Stimulated activated naive CD8-positive, alpha-beta T cell treated with anti-CD3 and anti-CD28 coated beads, Interleukin-15, Interleukin-2, amounts not matched to agents 100 U/mL and 50 U/mL, for 24 hours (primary cell): ENCODE measurements around the gene SMIM31.

Experiments used
- ATAC-seq: fragments of 150-1000 bp; cut with Tn5 transposase; one replicate; pipeline ENCODE4 v1.10.0; 2021
- DNase-seq: peaks from one replicate; pipeline ENCODE4 v3.0.0; 2021

SMIM31 gene

DNA sequence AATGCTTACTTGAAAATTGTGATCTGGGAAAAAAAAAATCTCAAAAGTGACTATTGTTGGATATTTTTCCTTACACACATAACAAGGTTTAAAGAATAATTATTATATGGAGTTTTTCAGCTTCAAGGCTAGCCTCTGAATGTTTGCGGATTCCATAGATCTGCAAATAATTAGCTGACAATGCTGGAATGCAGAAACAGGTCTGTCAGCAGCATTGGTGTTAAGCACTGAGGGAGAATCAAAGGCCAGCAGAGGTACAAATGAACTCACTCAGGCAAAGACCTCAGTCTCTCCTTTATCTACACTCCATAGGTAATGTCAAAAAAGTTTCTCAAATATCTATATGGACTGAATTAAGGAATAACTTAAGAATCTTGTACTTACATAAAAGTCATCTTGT lies 35.1 kb downstream of the SMIM31 start:
- no peak for DNase-seq
- no peak for ATAC-seq

DNA sequence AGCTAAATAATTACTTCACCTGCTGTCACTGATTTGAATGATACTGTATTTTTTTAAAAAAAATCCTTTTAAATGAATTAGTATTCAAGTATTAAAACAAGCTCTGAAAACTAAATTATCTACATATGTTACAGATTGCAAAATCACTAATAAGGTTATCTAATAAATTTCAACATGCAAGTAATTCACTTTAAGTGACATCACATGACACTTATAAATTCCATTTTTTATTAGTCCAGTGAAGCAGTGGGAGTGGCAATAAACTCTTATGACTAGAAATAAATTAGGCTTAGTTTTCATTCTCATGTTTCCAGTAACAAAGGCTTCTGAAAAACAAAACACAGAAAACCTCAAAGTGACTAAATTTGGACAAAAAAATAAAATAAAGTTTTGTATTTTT lies 36.3 kb downstream of the SMIM31 start:
- ATAC-seq: no peak
- DNase-seq: no peak

DNA sequence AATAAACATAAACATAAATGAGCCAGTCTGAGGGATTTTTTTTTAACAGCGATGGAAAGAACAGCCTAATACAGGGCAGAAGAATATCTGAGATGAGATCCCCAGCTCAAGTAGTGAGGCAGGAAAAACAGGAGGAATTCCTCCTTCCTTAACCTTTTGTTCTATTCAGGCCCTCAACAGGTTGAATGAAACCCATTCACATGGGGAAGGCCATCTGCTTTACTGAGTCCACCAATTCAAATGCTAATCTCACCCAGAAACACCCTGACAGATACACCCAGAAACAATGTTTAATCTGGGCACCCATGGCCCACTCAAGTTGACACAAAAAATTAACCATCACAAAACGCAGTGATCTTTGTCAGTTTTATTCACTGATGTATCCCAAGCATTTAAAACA lies 45.5 kb downstream of the SMIM31 start:
- ATAC-seq (no peak), DNase-seq (no peak)

- ATAC-seq: no peak
- DNase-seq: no peak
Measured at GRCh38 chr4:164800786-164801185, 46.9 kb downstream of the SMIM31 start.

DNA sequence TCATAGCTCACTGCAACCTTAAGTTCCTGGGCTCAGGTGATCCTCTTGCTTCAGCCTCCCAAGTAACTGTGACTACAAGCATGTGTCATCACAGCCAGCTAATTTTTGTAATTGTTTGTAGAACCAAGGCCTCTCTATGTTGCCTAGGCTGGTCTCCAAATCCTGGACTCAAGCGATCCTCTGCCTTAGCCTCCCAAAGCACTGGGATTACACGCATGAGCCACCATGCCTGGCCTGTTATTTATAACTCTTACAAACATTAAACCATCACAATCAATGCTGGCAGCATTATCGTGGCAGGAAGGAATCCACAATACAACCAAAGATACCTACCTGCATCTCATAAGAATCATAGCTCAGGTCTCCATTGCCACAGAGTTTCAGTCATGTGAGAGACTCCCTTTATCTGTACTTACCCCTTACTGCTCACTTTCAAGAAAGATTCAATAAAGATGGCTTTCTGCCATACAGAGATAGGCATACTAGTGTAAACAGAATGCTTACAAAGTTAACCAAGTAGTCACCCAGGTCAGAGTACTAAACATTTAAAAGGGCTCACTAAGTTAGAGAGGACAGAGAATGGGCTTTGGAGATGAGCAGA lies 48.5 kb downstream of the SMIM31 start:
- DNase-seq (no peak), ATAC-seq (no peak)

GRCh38 chr4:164803702-164804101 lies 49.8 kb downstream of the SMIM31 start:
- ATAC-seq: no peak
- DNase-seq: no peak

- ATAC-seq: no peak
- DNase-seq: no peak
Measured at GRCh38 chr4:164807611-164808010, 53.7 kb downstream of the SMIM31 start.

DNA sequence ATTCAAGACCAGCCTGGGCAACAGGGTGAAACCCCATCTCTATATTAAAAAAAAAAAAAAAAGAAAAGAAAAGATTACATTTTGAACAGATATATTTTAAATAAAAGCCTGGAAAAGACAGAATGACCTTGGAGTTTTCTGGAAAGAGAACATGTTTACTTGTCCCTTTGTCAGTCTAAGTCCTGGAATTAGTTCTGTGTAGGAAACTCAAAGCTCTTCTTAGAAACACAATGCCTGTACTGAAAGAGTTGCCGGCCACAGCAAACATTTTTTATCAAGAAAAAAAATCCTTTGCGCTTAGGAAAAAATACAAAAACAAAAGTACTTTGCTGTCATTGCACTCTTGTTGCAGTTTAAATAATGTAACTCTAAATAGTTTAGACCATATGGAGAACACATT lies 59.6 kb downstream of the SMIM31 start:
- ATAC-seq: no peak

GRCh38 chr4:164815711-164816110 lies 61.8 kb downstream of the SMIM31 start:
- DNase-seq (no peak), ATAC-seq (no peak)

More for the DNA sequence above, 59.6 kb downstream of the SMIM31 start:
- no peak for DNase-seq

DNA sequence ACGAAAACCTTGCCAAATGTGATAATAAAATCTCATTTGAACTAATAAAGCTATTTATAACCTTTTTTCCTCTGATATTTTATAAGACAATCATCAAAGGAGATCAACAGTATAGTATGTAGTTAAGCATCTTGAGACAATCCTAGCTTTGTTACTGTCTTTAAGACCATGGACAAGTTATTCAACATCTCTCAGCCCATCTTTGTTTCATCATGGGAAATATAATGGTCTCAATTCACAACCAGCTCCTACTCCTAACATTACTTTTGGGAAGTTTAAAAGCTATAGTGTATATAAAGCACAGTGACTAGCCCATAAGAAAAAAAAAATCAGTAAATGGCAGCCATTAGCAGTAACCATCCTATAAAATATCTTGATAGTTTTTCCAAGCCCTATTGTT lies 65.4 kb downstream of the SMIM31 start:
- ATAC-seq: no peak

GRCh38 chr4:164821711-164822110 lies 67.8 kb downstream of the SMIM31 start:
- no peak for ATAC-seq
- no peak for DNase-seq

More for the DNA sequence above, 65.4 kb downstream of the SMIM31 start:
- no peak for DNase-seq

GRCh38 chr4:164824581-164824980 lies 70.7 kb downstream of the SMIM31 start:
- no peak for ATAC-seq
- no peak for DNase-seq

GRCh38 chr4:164828955-164829354 lies 75.0 kb downstream of the SMIM31 start:
- no peak for DNase-seq

DNA sequence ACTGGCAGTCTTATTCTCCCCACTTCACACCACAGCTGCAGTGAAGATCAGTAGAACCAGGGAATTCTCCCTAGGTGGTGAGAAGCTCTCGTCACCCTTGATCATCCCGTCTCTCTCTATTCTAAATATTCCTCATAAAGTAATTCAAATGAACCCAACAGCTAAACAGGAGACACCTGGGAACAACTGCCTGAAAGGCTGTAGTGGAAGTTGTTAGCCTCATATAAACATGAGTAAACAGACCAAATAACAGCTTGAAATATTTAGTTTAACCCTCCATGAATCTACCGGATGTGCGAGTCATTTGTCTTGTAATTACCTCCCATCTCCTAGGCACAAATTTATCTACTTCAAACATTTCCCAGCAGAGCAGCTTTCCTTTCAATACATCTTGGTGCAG lies 92.6 kb downstream of the SMIM31 start:
- ATAC-seq (no peak), DNase-seq (no peak)

More at GRCh38 chr4:164828955-164829354, 75.0 kb downstream of the SMIM31 start:
- no peak for ATAC-seq

DNA sequence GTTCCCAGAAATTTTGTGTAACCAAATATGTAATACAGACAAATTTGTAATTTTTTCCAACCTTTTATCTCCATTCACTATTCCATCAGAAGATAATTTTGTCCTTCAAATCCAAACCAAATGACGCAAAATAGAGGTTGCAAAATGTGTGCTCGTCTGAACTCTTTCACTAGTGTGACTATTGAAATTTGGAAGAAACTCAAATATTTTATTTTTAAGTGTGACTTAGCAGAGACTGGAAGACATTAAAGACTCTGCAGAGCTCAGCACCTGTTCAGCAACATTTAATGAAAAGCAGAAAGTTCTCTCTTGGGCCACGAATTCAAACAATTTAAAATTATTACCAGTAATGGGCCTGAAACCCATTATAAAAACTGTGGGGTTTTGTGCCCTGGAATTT lies 93.1 kb downstream of the SMIM31 start:
- ATAC-seq: no peak
- DNase-seq: no peak

DNA sequence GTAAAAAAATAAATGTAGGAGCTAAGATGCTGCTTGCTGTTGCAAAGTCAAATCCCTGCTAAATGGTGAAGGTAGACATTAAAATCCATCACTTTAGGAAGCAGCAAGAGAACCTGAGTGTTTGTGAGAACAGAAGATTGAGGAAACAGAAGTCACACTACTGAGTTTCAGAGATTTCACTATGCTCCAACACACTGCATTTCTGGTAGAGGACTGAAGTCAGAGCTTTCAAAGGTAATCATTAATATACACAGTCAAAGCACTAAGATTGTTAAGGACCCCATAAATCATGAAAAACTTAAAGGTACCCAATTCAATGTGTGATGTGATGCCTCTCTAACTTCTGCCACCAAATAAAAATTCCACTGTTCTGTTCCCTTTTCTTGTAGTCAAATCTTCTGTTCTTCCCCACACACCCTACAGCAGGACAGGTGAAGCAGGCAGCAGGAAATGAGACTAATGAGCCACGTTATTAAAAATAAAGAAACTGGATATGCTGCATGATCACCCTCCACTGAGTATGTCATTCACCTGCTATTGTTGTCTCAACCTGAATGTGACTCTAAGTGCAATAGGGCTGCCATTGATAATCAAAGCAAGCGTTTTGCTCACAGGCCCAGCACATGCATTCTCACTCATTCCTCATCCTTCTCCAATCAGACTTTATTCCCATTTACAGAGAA lies 94.2 kb downstream of the SMIM31 start:
- DNase-seq (no peak), ATAC-seq (no peak)
